EL (cell line): ENCODE data around the gene MSI2.
A peak's percentile ranks its signal among the peaks of the same experiment; 100 is the strongest.

Experiments
- DNase-seq: peaks from one replicate; pipeline ENCODE4 v3.0.0-alpha.2; 2016

MSI2 gene

DNA sequence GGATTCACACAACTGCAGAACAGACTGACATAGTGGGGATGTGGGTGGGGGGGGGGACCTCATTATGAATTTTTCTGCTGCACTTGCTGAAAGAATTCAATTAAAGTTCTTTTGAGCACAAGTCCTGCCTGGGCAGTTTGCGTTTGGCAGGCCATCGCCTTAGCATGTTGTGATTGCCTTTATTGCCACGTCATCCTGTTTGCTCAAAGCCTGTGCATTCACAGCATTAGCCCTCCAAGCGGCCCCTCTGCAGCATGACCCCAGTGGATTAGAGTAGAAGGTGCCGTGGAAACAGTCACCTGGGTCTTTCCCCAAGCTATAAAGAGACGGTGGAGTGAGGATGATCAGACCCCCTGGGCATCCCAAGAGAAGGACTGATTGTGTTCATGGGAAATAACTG, 17.2 kb downstream of the MSI2 start:
- DNase-seq = no peak

DNA sequence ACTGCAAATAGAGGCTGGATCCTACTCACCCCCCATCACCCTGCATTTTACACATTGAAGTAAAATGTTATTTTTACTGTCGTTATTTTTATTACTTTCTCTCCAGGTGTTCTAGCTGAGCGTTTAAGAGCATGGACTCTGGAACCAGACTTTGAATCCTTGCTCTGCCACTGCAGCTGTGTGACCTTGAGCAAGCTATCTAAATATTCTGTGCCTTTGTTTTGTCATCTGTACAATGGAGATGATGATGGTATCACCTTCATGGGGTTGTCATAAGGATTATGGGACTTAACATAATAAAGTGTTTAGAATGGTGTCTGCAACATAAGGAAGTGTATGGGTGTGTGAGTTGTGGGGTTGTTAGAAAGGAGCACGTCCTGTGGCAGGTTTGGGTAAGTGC, 17.8 kb downstream of the MSI2 start:
- DNase-seq = no peak

DNA sequence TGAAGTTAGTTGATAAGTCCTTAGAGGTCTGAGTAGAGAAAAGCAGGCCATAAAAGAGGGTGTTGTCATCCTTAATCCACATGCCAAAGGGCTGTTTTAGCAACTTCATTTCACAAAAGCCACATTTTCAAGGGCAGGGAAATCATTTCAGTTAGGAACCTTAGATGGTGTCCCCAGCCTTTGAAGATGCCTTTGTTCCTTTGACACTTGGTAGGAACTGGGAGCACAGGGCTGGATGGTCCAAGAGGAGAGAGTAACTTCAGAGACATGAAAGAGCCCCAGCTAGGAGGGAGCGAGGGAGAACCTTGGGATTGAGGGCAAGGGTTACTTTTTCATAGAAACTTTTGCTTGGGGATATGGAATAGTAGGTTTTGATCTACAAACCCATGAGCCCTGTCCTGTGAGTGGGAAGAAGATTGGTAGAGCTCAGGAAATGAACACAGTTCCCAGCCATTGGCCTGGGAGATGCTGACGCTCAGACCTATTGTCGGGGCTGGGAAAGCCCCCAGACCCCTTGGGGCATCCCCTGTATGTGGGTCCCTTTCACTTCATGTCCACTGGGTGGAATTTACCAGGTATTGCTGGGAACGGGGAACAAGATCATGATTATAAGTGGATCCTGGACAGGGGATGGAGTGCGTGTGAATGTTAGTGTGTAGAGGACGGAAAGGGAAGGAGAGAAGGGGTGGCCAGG, 18.9 kb downstream of the MSI2 start:
- DNase-seq = no peak

DNA sequence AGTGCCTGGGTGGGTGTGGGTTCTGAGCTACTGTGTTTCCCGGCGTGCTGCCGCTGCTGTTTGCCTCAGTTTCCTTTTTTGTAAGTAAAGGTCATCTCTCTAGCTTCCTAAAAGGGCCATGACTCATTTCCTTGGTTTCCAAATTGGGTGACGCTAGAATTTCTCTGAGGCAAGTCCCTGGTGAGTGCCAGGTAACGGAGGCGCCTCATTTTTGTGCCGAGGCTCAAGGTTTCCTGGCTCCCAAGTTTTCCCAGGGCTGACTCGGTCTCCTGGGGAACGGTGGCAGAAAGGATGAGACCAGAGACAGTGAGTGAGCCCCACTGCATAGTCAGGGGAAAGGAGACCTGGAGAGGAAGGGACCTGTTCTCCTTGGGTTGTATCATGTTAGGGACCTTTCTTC, 20.3 kb downstream of the MSI2 start:
- DNase-seq = no peak

DNA sequence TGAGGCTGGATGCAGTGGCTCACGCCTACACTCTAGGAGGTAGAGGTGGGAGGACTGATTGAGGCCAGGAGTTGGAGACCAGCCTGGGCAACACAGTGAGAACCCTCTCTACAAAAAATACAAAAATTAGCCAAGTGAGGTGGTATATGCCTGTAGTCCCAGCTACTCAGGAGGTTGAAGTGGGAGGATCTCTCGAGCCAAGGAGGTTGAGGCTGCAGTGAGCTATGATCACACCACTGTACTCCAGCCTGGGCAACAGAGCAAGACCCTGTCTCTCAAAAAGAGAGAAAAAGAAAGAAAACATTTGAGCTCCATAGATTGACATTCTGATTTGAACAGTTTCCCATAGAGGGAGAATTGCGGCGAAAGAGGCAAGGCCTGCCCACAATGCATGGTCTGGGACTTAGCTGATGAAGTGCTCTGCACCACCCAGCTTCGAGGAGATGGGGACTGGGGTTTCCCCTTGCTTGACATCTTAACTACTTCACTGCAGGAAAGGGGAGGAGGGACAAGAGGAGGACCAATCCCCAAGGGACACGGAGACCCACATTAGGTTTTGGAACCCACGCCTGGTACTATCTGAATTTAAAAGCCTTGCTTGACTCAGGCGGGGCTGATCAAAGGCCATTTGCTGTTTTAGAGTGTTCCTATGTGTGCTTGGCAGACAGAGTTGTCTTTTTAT, 21.7 kb downstream of the MSI2 start:
- DNase-seq = no peak

DNA sequence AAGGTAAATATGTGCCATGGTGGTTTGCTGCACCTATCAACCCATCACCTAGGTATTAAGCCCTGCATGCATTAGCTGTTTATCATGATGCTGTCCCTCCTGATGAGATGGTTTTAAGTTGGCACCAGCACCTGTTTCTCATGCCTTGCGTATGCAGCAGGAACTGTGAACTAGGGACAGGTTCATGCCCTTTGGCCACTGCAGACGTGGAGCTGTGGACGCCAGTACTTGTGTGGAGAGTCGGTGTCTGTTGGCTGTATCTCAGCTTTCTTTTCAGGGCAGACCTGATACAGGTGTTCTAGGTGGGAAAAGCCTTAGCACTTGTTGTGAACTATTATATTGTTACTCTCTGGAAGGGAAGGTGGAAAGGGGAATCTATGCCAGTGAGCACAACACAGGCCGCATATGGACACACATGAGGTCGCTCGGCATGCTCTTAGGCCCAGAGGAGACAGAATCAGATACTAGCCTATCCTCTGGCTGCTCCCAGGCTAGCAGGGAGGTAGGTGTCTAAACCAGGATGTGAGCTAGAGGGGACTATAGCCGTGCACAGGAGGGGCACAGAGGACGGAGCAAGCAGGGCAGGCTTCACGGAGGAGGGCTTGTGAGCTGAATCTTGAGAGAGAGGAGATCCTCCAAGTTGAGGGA, 22.5 kb downstream of the MSI2 start:
- no peak for DNase-seq

DNA sequence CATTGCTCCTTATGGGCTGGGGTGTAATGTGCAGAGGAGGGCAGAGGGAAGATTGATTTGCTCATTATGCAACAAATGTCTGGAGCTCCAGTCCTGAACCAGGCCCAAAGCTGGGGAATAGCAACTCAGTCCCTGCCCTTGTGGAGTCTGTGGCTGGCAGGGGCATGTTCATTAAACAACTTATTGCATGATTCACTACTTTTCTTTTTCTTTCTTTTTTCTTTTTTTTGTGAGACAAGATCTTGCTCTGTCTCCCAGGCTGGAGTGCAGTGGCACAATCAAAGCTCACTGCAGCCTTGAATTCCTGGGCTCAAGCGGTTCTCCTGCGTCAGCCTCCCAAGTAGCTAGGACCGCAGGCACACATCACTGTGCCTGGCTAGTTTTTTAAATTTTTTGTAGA, 23.1 kb downstream of the MSI2 start:
- no peak for DNase-seq

DNA sequence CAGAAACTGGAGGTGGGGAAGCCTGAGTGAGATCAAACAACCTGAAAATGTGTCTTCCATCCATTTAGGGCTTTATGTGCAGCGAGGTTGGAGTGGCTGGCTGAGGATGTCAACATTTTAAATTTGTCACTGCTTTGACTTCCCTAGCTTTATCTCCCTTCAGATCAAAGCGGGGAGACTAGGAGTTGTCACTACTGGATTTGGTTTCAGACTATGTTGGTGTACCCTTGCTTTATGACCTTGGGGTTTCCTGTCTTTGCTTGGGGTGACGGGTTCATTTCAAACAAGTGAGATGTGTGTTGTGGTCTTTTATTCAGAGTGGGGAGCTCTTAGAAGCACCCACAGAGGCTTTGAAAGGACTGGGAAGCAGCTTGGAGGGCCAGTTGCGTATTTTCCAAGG, 25.6 kb downstream of the MSI2 start:
- DNase-seq = no peak

DNA sequence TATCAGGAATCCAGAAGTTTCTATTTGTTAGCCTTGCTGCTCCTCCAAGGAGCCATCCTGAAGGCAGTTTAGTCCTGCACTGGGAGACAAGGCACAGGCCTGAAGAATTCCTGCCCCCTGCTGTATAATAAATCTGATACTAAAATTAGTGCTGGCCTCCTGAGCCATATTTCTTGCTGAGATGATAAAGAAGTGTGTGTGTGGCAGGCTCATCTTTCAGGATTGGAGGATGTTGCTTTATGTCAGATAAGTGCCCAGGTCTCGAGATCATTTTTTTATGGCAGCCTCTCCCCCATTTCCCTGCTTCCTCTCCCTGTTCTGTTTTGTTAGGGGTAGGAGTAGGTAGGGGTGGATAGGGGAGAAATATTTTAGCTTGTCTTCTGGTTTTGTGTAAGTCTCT, 26.0 kb downstream of the MSI2 start:
- DNase-seq = no peak

DNA sequence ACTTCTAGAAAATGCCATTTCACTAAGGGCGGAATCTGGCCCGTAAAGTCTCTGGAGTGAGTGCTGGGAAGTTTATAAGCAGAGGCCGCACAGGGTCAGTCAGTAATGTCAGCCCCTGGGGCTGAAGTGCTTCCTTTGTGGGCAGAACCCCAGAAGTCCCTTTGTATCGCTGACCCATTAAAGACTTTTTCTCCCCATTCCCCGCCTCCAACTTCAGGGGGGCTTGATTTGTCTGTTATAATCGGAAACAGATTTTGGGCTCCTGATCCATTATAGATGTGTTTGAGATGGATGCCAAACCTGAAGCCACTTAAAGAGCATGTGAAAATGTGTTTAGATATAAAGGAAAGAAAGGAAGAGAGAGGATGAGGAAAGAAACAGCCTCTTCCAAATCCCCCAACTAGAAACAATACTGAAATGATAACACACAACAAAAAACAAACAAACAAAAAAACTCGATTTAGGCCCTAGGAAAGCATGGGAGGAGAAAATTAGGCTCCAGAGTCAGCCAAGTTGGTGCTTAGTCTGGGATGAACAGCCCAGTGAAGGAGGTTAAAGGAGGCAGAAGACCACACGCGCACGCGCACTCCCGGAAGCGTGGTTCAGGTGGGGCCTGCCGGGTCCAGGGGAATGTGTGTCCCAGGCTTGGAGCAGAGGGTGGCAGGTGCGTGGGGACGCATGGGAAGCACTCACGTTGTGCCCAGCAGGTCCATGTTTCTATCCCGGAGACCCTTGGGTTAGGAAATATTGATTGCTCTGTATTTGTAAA, 27.1 kb downstream of the MSI2 start:
- DNase-seq = no peak

DNA sequence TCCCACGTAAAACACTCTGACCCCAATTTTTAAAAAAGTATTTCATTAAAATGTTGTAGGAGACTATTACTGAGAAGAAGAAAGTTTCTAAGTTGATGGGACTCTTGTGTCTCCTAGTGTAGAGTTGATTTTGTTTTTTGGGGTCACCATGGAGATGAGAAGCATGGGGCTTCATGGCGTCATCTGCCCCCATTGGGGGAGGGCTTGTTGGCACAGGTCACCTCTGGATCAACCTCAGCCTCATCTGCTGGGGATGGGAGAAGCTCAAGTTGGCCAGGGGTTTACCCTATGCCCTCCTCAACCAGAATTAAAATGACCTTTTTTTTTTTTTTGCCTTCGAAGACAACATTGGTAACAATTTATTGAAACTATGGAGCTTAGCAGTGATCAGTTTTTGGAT, 28.3 kb downstream of the MSI2 start:
- DNase-seq = no peak

DNA sequence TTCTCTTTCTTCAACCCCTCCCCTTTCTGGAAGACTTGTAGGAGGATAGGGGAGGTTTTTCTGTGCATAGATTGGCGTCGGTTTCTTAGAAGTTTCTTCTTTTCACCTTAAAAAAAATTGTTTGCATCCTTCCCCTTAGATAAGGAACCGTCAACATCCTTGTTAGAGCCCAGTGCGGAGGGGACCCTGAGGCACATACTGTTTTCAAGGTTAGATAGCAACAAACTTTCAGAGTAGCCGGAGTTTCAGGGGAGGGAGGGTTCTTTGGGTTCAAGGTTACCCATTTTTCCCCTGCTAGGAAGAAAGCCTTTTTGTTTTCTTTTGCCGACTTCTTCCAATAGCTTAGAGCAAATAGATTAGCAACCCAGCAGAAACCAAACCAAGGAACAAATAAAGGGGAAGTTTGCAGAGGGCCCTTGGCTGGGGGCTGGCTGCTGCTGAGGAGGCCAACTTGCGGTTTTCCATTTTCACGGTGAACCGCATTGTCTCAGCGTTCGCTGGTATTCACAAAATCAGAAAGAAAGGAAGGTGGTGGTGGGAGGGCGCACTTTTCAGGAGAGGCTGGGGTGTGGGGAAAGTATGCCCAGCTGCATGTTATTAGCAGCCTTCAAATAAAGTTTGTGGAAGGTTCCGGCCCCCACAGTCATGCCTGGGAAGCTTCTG, 28.8 kb downstream of the MSI2 start:
- DNase-seq = no peak

DNA sequence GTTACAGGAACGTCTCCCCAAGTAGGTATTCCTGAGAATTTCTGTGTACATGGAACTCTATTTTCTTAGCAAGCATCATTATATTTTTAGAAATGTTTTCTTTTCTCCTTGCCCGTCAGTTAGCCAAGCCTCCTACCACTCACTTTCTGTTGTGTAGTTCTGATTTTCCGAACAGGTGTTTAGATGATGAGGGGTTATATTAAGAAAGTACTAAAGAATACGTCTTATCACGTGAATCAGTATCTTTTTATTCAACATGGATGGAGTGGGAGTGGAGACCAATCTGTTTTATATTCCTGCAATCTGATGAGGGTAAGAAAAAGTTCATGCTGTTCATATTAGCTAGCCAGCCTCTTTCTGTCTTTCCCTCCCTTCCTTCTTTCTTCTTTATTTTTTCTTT, 29.4 kb downstream of the MSI2 start:
- no peak for DNase-seq

DNA sequence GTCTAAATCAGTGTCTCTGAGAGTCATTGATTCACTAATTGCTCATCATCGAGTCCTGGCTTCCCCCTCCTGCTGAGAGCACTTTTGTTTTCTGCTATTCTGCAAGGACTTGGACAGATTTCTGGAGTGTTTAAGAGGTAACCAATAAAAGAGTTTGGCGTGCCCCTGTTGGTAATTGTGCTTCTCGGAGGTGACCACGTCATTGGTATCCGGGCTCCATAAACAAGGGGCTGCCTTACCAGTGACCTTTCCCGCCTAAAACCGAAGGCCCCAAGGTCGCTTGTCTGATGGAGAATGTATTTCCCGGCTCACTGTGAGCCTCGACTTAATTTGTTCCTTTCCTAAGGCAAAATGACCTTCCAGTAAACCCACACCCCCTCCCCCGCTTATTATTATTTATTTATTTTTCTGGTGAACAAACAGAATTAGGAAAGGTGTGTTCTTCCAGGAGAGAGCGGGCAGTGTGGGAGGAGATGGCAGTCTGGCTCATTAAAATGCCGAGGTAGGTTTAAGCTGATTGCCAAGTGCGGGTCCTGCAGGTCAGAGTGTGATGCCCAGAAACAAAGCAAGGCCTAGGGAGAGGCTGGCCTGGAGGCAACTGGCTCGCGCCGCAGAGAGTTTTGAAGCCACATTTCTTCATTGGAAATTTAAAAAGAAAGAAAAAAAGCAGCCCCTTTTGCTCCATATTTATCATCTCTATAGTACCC, 30.2 kb downstream of the MSI2 start:
- no peak for DNase-seq

DNA sequence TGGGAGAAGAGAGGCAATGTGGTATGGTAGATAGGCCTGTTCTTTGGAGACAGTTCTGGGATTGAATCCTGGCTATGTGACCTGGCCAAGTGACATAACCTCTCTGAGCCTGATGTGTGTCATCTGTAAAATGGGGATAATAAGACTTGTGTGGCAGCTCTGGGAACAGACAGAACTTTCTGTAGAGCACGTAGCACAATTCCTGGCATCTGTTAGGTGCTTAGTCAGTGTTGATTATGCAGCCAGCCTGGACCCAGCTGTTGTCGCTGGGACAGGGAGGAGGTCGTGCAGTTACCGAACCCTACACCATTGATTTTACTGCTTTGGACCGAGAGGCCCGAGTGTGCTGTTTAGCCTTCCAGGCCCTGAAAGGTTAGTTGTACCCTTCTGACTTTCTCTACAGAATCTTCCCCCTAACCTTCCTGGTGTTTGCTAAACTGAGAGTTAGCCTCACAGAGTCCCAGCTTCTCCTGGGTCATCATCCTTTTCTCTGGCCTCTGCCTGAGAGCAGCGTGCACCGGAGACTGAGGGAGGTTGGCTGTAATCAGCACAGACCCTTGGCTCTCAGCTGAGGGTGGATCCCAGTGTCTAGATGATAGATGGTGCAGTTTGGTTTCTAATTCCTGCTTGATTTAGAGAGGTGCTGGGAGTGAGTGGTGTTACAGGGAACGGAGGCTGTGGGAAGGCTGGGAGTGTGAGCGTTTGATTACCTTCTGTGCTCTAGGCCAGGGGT, 31.9 kb downstream of the MSI2 start:
- DNase-seq = no peak

DNA sequence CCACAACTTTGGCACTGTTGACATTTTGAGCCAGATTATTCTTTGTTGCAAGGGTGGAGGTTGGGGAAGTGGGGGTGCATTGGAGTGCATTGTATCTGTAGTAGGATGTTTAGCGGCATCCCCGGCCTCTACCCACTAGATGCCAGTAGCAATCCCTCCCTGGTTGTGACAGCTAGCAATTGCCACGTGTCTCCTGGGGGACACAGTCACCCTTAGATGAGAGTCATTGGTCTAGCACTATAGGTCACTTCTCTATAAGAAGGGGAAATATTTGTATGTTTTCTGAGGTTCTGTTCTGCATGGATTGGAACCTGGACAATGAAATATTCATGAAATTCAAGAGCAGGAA, 32.4 kb downstream of the MSI2 start:
- no peak for DNase-seq

DNA sequence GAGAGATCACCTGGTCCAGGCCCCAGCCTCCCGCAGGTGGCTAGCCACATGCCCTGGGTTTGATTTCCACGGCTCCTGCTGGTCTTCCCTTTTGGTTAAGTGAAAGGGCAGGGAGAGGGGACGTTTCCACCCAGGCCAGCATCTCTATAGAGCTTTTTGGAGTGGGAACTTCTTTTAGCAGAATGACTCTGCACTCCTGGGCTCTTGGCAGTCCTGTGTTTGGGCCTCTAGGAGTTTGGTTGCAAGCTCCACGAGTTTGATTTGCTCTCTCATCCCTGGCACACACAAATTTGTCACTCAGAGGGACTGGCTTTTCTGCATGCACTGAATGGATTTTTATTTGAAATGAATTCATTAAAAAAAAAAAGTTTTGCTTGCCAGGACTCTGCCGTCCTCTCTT, 32.8 kb downstream of the MSI2 start:
- no peak for DNase-seq

DNA sequence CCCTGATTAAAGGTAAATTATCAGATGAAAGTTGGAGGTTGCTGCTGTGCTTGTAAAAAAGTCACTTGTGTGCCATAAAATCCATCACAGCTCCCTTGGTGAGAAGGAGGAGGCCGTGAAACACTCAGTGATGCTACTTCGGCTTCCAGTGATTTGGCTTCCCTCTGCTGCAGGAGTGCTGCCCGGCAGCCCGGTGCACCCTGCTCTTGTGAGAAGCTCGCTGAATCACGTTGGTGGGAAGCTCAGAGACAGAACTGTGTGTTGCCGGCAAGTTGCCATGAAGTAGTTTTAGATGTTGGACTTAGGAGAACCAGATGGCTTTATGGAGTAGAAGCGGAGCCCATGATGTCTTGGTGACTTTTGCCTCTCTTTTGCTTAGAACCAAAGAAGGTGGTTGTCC, 33.3 kb downstream of the MSI2 start:
- no peak for DNase-seq

DNA sequence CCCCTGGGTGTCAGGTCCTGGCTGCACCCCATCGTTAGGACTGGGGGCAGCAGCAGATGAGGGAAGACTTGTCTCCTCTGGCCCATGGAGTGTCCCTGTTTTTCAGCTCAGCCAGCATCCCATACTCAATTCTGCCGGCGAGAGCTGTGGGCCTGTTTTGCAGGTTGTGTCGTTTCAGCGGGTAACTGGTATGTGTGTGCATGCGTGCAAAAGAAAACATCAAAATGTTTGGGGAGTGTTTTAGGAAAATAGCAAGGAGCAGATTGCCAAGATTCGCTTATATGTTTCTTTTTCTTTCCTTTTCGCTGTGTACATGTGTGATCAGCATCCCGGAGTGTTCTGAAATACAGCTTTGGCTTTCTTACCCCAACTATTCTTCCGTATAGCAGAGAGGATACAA, 34.7 kb downstream of the MSI2 start:
- DNase-seq = no peak

DNA sequence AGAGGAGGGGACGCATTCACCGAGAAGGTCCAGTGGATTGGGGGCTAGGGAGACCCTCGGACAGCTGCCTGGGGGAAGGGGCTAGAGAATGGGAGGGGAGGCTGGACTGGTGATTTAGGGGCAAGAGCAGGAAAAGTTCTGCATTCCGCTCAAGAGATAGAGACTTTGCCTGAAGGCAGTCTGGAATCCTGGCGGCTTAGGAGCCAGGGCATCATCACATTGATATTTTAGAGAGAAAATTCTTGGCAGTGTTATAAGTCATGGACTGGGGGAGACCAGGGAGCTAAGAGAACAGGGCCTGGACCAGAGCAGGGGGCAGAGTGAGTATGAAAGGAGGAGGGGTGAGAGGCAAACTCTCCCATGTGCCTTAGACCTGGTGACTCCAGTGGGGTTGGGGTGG, 35.8 kb downstream of the MSI2 start:
- DNase-seq = peak; percentile 24

DNA sequence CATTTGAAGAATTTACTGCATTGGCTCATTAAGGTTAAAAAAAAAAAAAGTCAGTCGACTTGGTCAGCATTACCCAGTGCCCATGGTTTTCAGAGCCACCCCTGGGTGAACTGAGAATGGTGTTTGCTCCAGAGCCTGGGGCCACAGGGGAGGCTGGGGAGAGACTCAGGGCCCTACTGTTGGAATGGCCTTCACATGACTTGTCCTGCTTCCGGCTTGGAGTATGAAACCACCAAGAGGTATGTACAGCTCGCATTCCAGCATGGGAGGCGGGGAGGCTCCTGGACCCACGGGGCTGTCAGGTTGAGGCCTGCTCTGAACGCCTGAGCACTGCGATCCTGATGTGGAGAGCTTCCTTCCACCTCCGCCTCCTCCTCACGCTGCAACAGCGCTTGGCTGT, 36.8 kb downstream of the MSI2 start:
- peak; percentile 84 for DNase-seq

DNA sequence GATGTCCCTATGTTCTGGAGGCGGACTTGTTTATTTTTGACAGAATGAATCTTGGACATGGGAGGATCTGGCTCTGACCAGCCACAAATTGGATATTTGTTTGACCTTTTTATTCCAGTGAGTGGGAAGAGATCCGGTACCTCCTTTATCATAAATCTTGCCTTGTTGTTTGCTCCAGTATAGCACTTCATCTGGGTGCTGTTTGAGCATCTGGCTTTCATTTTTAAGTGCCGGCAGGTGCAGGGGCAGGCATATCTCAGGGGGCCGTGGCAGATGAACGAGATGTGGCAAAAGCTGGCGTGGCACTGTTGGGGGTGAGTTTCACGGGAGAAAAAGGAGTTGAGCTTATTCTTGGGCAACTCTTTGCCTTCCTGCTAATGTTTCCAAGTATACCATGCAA, 37.8 kb downstream of the MSI2 start:
- DNase-seq = no peak
